Inflammatory macrophage (primary cell): ENCODE results near the gene METTL26.

ENCODE experiments used
- DNase-seq, 2 donors: peaks; one replicate each; pipeline ENCODE4 v3.0.0-alpha.2; 2020 to 2022

The METTL26 gene

DNA sequence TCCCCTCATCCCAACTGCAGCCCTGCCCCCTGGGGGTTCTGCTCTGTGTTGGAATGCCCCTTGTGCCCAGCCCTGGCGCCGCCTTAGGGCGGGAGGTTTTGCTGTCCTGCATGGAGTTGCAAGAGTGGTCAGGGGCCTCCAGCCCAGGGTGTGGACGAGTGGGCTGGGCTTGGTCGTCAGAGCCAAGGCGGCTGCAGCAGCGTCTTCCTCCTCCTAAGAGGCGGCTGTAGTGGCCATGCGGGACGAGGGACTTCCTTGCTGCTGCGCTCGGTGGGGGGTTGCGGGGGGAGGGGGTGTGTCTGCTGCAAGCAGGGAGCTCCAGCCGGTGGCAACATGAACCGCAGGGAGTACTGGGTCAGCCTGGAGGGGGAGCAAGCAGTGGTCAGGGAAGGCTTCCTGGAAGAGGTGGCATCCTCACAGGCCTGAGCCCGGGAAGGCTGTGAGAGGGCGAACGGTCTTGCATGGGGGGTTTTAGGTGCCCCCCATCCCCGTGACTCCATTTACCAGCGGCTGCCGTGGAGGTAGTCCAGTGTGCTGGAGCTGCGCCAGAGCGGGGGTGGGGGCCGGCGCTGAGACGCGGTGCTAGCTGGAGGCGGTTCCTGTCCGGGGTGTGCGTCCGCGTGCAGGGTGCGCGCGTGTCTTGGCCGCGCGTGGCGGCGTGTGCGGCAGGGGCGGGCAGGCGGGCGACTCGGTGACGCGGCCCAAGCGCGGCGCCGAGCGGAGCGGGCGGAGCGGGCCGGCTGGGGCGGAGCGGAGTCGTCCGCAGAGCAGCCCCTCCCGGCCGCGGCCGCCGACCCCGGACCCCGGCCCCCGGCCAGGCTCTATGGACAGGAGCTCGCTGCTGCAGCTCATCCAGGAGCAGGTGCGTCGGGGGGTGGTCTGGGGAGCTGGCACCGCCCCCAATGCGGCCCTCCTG lies 39.1 kb upstream of the METTL26 start, which contains the start of gene RHBDL1:
TSS of gene RHBDL1 (plus strand) at position 704 of the 916 bp plus-strand sequence. CDS start at position 824, 120 bp downstream.
- peak; percentile 15 to 58 for DNase-seq

DNA sequence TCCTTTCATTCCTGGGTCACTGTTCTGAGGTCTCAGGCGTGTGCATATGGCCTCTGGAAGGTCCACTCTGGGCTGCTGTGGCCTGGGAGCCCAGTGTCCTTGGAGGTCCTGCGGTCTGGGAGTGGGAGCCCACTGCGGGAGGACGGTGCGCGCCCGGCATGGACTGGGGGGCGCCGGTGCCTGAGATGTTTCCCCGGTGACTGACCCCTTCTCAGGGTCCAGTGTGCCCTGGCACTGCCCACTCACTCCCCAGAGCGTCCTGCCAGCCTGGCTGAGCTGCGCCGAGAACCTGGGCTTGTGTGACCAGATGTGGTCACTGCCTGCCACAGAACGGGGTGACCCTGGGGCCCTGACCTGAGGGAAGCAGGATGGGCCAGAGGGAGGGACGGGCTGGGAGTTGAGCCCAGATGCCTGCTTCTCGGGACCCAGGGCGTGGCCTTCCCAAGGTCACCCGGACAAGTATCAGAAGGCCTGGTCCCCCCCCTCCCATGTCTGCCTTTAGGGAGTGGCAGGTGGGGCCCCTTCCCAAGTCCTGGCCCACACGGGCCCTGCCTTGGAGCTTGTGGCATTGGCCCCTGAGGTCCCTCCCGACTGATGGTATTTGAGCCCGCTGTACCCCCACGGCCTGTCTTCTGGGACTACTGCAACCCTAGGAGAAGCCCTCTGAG lies 38.2 kb upstream of the METTL26 start:
- no peak for DNase-seq

DNA sequence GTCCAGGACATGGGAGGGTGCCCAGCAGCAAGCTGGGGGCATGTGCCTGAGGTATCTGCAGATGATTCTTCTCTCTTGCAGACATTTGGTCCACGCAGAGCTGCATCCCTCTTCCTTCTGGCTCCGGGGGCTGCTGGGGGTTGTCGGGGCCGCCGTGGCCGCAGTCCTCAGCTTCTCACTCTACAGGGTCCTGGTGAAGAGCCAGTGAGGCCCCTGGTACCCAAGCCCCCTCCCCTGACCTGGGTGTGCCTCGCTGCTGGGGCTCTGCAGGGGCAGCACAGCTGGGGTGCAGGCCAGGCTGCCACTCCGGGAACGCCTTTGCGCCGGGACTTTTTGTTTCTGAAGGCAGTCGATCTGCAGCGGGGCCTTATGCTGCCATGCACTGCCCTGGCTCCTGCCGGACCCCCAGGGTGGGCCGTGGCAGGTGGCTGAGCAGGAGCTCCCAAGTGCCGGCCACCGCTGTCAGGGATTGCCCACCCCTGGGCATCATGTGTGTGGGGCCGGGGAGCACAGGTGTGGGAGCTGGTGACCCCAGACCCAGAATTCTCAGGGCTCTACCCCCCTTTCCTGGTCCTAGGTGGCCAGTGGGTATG lies 37.4 kb upstream of the METTL26 start:
- DNase-seq, result no peak

DNA sequence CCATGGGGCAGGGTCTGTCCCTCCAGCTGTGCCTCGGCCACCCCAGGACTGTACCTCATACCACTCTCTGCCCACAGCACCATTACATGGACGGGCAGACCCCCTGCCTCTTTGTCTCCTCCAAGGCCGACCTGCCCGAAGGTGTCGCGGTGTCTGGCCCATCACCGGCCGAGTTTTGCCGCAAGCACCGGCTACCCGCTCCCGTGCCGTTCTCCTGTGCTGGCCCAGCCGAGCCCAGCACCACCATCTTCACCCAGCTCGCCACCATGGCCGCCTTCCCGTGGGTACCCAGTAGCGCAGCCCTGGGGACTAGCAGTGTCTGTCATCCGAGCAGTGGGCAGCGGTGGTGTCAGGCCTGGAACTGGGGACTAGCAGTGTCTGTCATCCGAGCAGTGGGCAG lies 36.7 kb upstream of the METTL26 start:
- no peak for DNase-seq

DNA sequence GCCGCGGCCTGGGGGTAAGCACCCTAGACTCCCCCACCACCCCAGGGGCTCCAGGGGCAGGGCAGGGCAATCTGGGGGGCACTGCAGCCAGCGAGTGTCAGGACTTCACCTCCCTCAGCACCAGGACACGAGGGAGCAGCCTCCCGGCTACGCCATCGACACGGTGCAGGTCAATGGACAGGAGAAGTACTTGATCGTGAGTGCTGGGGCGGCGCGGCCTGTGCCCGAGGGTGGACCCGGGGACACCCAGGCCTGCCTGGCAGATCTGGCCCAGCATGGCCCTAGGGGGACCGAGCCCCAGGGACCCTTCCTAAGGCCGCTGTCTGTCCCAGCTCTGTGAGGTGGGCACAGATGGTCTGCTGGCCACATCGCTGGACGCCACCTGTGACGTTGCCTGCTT lies 36.3 kb upstream of the METTL26 start:
- DNase-seq, result no peak

DNA sequence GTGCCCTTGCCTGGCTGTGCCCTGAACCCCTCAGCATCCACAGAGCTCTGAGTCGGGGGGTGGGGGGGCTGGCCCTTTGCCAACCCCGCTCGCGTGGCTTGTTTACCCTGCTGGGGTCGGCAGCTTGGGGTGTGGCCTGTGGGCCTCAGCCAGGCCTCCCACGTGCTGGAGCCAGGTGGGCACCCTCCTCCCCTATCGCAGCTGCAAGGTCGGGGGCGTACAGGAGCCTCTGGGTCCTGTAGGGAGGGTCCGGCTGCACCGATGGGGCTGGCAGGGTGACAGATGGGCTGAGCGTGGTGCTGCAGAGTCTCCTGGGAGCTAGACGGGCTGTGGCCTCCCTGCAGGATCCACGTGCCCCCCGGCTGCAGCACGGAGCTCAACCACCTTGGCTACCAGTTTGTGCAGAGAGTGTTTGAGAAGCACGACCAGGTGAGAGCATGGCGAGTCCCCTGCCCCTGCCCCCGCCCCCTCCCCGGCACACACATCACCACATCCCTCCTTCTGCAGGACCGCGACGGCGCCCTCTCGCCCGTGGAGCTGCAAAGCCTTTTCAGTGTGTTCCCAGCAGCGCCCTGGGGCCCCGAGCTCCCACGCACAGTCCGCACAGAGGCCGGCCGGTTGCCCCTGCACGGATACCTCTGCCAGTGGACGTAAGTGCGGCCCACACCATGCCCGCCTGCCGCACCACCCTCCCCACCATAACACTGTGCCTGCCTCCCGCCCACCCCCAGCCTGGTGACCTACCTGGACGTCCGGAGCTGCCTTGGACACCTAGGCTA lies 35.4 kb upstream of the METTL26 start:
- DNase-seq, result no peak

DNA sequence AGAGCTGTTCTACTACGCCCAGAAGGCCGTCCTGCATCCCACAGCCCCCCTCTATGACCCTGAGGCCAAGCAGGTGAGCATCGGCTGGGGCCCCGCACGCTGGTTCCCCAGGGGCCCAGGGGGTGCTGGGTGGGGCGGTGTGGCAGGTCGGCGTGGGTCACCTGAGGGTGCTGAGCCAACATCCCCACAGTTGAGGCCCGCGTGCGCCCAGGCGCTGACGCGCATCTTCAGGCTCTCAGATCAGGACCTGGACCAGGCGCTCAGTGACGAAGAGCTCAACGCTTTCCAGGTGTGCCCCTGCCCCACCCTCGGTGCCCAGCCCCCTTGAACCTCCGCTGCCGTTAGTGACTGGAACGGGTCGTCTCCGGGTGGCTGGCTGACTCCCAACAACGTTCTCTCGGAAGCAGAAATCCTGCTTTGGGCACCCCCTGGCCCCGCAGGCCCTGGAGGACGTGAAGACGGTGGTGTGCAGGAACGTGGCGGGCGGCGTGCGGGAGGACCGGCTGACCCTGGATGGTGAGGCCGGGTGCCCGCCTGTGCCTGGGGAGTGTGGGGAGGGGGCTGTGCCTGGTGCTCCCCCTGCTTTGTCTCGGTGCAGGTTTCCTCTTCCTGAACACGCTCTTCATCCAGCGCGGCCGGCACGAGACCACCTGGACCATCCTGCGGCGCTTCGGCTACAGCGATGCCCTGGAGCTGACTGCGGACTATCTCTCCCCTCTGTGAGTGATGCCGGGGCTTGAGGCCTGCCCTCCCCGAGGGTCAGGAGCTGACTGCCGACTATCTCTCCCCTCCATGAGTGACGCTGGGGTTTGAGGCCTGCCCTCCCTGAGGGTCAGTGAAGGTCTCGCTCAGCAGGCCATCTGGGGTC lies 34.6 kb upstream of the METTL26 start:
- DNase-seq, result no peak

DNA sequence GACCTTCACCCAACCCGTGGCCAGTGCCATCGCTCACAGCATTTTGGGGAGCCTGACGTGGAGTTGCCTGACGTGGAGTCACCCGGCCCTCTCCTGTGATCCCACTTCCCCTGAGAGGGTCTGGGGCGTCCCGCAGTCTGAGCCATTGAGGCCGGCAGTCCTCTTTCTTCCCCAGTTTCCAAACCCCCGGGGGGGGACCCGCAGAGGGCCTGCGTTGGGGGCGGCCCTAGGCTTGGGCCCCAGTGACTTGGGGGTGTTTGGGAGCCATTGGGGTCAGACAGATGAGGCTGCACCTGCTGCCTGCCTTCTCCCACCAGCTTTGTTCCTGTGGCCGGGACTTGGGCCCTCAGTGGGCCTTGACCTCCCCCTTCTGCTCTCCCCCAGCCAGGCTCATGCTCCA lies 33.6 kb upstream of the METTL26 start:
- no peak for DNase-seq

DNA sequence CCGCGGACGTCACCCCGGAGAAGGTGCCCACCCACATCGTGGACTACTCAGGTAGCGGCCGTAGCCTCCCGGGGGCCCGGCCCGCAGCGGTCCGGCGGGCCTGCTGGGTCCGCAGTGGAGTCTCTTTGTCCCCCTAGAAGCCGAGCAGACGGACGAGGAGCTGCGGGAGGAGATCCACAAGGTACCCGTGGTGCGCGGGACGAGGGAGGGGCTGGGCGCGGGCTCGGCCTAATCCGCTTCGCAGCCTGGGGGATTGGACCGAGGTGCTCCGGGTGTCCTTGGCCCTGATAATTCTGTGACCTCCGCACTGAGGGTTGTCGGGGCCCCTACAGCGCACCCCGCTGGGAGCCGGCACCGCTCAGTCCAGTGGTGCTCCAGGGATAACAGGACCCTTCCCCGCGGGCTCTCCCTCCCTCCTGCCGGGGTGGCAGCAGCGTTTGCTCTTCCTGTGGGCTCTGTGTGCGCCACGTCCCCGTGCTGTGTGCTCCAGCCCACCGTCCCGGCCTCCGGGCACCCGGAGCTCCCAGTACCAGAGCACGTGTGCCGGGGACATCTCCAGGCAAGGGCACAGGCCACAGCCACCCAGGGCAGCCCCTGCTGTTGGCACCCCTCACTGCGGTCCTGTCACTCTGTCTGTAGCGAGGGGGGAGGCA lies 32.5 kb upstream of the METTL26 start:
- DNase-seq, result no peak

DNA sequence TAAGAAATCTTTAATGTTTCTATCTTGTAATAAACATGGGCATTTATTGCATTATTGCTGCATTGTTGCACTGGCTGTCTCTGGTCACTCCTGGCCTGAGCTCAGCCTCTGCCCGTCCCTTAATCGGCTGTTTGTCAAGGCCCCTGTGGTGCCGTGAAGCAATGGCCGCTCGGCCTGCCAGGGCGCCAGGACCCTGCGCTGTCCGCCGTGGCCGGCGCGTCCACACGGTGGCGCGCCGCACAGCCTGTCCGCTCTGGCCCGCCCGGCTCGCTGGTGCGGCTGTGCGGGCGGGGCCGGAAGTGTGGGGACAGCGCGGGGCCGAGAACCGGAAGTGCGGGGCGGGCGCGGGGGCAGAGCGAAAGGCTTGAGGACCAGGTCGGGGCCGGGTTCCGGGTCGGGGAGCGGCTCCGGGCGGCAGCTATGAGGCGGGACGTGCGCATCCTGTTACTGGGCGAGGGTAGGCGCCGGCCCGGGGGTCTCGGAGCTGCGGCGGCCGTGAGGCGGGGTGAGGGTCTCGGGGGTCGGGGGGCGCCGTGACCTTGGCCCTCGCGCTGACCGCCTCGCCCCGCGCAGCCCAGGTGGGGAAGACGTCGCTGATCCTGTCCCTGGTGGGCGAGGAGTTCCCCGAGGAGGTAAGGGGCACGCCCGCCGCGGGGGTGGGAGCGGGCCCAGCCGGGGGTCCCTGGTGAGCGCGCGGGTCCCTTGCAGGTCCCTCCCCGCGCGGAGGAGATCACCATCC lies 31.8 kb upstream of the METTL26 start, which contains the start of gene RHOT2:
TSS of gene RHOT2 (plus strand) at position 353 of the 739 bp plus-strand sequence. CDS start at position 421, 68 bp downstream.
- peak; percentile 94 to 96 for DNase-seq

DNA sequence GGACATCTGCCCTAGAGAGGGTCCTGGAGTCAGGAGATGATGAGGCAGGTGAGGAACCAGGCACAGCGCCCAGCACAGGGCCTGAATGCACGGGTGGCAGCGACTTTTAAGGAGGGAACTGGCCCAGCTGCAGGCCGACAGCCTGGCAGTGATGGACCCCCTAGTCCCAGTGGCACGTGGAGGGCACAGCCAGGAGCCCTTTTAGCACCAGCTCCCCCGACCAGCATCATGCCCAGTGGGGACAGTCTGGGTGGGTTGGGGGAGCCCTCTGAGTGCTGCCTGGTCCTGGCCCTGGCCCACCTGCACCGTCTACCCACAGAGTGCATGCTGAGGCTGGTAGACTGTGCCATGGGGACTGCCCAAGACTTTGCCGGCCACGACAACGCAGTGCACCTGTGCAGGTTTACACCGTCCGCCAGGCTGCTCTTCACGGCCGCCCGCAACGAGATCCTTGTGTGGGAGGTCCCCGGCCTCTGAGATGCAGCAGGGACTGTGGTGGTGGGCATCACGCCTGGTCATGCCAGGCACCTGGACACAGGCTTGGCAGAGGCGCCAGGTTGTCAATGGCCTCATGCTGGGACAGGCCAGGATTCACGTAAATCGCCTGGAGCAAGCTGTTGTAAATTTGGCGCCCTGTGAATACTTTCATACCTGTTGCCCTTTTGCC lies 31.1 kb upstream of the METTL26 start:
- no peak for DNase-seq

DNA sequence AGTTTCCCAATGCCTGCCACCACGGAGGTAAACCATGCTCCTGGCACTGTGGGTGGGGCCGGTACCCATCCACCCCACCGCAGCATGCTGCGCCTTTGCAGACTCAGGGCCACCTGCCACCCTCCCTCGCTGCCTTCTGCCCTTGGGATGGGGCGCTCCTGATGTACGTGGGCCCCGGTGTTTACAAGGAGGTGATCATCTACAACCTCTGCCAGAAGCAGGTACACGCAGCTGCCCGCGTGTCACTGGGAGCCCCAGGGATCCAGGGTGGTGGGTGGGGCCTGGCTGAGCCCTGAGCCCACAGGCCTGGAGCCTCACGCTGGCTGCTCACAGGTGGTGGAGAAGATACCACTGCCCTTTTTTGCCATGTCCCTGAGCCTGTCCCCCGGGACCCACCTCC lies 30.5 kb upstream of the METTL26 start:
- DNase-seq, result no peak

DNA sequence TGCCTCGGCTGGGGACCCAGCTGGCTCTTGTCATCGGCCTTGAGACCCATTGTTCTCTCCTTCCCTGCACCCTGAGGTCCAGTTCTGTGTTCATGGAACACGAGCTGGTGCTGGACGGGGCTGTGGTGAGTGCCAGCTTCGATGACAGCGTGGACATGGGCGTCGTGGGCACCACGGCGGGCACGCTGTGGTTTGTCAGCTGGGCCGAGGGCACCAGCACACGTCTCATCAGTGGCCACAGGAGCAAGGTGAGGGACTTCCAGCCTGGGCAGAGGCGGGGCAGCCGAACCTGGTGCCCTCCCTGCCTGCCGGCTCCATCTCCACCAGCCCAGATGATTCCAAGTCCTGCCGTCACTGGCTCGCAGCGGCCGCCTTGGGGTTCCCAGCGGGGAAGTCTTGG lies 26.5 kb upstream of the METTL26 start:
- no peak for DNase-seq

DNA sequence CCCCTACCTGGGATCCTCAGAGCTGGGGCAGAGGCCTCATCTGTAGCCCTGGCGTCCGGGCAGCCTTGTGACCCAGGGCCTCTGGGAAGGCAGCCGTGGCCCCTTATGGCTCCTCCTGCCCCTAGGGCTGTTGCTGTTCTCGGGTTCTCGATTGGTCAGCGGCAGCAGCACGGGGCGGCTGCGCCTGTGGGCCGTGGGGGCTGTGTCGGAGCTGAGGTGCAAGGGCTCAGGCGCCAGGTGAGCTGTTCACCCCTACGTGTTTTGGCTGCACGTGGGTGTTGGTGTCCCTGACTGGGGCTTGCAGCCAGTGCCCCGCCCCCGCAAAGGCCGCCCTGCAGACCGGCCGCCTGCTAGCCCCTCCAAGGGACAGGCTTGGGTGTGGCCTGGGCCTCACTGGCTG lies 26.0 kb upstream of the METTL26 start:
- DNase-seq, result no peak

DNA sequence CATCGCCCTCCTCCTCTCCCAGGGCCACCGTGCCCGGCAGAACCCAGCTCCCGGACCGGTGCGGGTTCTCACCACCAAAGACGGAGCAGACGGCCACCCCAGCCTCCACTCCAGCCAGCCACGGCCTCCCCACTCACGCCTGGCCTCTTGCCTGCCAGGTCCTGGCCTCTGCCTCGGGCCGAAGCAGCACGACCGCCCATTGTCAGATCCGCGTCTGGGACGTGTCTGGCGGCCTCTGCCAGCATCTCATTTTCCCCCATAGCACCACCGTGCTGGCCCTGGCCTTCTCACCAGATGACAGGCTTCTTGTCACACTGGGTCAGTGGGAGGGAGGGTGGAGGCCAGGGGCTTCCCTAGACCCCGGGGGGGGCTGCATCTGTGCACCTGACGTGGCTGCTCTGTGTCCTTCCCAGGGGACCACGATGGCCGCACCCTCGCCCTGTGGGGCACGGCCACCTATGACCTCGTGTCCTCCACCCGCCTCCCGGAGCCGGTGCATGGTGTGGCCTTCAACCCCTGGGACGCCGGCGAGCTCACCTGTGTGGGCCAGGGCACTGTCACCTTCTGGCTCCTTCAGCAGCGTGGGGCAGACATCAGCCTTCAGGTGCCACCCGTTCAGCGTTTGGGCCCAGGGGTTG lies 25.2 kb upstream of the METTL26 start:
- no peak for DNase-seq

DNA sequence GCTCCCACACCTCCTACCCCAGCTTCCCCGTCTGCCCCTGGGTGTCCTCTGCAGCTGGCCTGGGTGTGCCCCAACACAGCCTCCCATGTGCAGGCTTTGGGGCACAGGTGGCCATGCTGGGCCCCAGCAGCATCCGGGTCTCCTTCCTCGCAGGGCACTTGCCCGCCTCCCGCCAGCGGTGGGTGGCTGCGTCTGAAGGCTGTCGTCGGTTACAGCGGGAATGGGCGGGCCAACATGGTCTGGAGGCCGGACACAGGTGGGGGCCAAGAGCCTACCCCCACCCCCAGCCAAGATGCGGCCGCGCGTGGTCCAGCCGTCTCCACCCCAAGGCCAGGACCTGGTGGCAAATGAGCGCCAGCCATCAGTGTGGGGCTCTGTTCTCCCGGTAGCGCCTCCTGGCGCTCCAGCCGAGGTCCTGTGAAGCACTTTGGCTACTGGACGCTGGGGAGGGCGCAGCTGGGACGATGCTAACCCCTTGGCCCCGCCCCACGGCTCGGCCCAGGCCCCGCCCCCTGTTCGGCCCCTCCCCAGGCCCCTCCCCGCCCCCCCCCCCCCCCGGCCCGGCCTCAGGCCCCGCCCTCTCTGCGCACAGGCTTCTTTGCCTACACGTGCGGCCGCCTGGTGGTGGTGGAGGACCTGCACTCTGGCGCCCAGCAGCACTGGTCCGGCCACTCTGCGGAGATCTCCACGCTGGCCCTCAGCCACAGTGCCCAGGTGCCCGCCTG lies 24.5 kb upstream of the METTL26 start:
- DNase-seq, result peak; percentile 89 to 94

DNA sequence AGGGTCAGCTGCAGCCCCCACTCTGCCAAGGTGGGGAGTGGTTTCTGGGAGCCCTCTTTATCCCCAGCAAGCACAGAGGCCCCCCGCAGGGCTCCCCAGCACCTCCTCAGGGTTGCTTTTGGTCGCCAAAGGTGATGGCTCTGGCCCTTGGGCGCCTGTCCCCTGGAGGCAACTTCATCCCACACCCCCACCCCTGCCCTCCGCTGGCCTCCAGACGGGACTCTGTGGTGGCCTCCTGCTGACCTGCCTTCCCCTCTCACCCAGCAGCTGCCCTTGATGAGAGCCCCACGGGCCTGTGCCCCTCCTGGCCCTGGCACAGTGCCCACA lies 24.0 kb upstream of the METTL26 start:
- DNase-seq, result no peak

DNA sequence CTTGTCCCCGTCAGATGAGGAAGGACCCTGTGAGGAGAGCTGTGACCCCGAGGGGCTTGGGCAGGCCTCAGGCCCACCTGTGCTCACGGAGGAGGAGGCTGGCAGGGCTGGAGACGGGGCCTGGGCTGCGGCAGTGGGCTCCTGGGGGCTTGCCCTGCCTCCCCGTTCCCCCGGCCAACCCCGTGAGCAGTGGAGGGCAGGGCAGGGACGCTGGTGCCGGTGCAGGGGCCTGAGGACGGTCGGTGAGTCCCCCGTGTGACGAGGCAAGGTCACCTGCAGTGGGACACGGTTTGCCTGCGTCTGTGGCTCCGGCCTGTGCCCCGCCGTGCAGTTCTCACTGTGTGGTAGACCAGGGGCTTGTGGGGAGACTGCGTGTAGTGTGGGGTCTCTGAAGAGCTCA lies 23.5 kb upstream of the METTL26 start:
- DNase-seq, result no peak
